ENCODE data around the gene TLR7. TPM values are rescaled to one million over a fixed set of nuclear protein-coding genes. Genes with fewer than 3 reads are reported as not detected.

Gene TLR7
- total and polyA plus RNA-seq, 2 donors from 2014 or later = 0.52 to 1.7 TPM

- DNase-seq (no peak), FAIRE-seq (no peak)
- no peak overlapping the region for H3K27ac ChIP-seq (ENCODE audit: low read depth in 2 of 2, low read length in 2 of 2)
- H3K36me3 ChIP-seq (ENCODE audit: control insufficient read depth in 2 of 3, insufficient read depth in 3 of 3, low read length in 3 of 3) = no peaks in the 10 kb centered on the region
- no peak overlapping the region for H3K9ac ChIP-seq (ENCODE audit: low read length in 3 of 3)
- no peaks in the 10 kb centered on the region for H3K9me3 ChIP-seq (ENCODE audit: control insufficient read depth in 2 of 3, insufficient read depth in 1 of 3, low read length in 3 of 3)
- no peaks in the 10 kb centered on the region for H3K27me3 ChIP-seq (ENCODE audit: control insufficient read depth, insufficient read depth, low read length)
- intact Hi-C loops (cut with DNase I) = no loop called here
- H3K4me1 ChIP-seq (ENCODE audit: control insufficient read depth in 2 of 3, insufficient read depth in 2 of 3, low read depth in 1 of 3, low read length in 3 of 3) = no peaks in the 10 kb centered on the region
- H3K4me3 ChIP-seq (ENCODE audit: low read length in 3 of 3) = no peak overlapping the region
- no peak for TF ChIP-seq CTCF (IDR thresholded peaks at IDR 0.05; ENCODE audit: borderline replicate concordance, extremely low read depth, insufficient read depth)
Measured at GRCh38 chrX:12885508-12885907, 18.6 kb downstream of the TLR7 start.

DNA sequence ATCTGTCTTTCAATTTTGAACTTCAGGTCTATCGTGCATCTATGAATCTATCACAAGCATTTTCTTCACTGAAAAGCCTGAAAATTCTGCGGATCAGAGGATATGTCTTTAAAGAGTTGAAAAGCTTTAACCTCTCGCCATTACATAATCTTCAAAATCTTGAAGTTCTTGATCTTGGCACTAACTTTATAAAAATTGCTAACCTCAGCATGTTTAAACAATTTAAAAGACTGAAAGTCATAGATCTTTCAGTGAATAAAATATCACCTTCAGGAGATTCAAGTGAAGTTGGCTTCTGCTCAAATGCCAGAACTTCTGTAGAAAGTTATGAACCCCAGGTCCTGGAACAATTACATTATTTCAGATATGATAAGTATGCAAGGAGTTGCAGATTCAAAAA, 19.7 kb downstream of the TLR7 start:
- Histone ChIP-seq H3K27ac (ENCODE audit: low read depth in 2 of 2, low read length in 2 of 2) (no peak overlapping the region), H3K27me3 (ENCODE audit: control insufficient read depth, insufficient read depth, low read length) (no peaks in the 10 kb centered on the region), H3K4me1 (ENCODE audit: control insufficient read depth in 2 of 3, insufficient read depth in 2 of 3, low read depth in 1 of 3, low read length in 3 of 3) (no peaks in the 10 kb centered on the region), H3K9ac (ENCODE audit: low read length in 3 of 3) (no peak overlapping the region), H3K36me3 (ENCODE audit: control insufficient read depth in 2 of 3, insufficient read depth in 3 of 3, low read length in 3 of 3) (no peaks in the 10 kb centered on the region), H3K4me3 (ENCODE audit: low read length in 3 of 3) (no peak overlapping the region), H3K9me3 (ENCODE audit: control insufficient read depth in 2 of 3, insufficient read depth in 1 of 3, low read length in 3 of 3) (no peaks in the 10 kb centered on the region)
- no peak for TF ChIP-seq CTCF (IDR thresholded peaks at IDR 0.05; ENCODE audit: borderline replicate concordance, extremely low read depth, insufficient read depth)
- no peak for FAIRE-seq
- intact Hi-C loops (cut with DNase I) = no loop called here
- DNase-seq = no peak

DNA sequence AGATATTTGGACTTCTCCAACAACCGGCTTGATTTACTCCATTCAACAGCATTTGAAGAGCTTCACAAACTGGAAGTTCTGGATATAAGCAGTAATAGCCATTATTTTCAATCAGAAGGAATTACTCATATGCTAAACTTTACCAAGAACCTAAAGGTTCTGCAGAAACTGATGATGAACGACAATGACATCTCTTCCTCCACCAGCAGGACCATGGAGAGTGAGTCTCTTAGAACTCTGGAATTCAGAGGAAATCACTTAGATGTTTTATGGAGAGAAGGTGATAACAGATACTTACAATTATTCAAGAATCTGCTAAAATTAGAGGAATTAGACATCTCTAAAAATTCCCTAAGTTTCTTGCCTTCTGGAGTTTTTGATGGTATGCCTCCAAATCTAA, 20.3 kb downstream of the TLR7 start:
- FAIRE-seq (no peak), DNase-seq (no peak)
- Histone ChIP-seq H3K4me3 (ENCODE audit: low read length in 3 of 3) (no peak overlapping the region), H3K4me1 (ENCODE audit: control insufficient read depth in 2 of 3, insufficient read depth in 2 of 3, low read depth in 1 of 3, low read length in 3 of 3) (no peaks in the 10 kb centered on the region), H3K9me3 (ENCODE audit: control insufficient read depth in 2 of 3, insufficient read depth in 1 of 3, low read length in 3 of 3) (no peaks in the 10 kb centered on the region), H3K9ac (ENCODE audit: low read length in 3 of 3) (no peak overlapping the region), H3K36me3 (ENCODE audit: control insufficient read depth in 2 of 3, insufficient read depth in 3 of 3, low read length in 3 of 3) (no peaks in the 10 kb centered on the region), H3K27ac (ENCODE audit: low read depth in 2 of 2, low read length in 2 of 2) (no peak overlapping the region), H3K27me3 (ENCODE audit: control insufficient read depth, insufficient read depth, low read length) (no peaks in the 10 kb centered on the region)
- intact Hi-C loops (cut with DNase I) = no loop called here
- TF ChIP-seq CTCF (IDR thresholded peaks at IDR 0.05; ENCODE audit: borderline replicate concordance, extremely low read depth, insufficient read depth) = no peak

- intact Hi-C loops (cut with DNase I) = no loop called here
- H3K4me1 ChIP-seq (ENCODE audit: control insufficient read depth in 2 of 3, insufficient read depth in 2 of 3, low read depth in 1 of 3, low read length in 3 of 3) = no peaks in the 10 kb centered on the region
- no peak for TF ChIP-seq CTCF (IDR thresholded peaks at IDR 0.05; ENCODE audit: borderline replicate concordance, extremely low read depth, insufficient read depth)
- no peaks in the 10 kb centered on the region for H3K27me3 ChIP-seq (ENCODE audit: control insufficient read depth, insufficient read depth, low read length)
- no peak overlapping the region for H3K4me3 ChIP-seq (ENCODE audit: low read length in 3 of 3)
- no peaks in the 10 kb centered on the region for H3K9me3 ChIP-seq (ENCODE audit: control insufficient read depth in 2 of 3, insufficient read depth in 1 of 3, low read length in 3 of 3)
- DNase-seq (no peak), FAIRE-seq (no peak)
- no peak overlapping the region for H3K9ac ChIP-seq (ENCODE audit: low read length in 3 of 3)
- no peak overlapping the region for H3K27ac ChIP-seq (ENCODE audit: low read depth in 2 of 2, low read length in 2 of 2)
- H3K36me3 ChIP-seq (ENCODE audit: control insufficient read depth in 2 of 3, insufficient read depth in 3 of 3, low read length in 3 of 3) = no peaks in the 10 kb centered on the region
Measured at GRCh38 chrX:12887767-12888166, 20.9 kb downstream of the TLR7 start.
